H4 (cell line): ENCODE measurements around the gene SPON1. TPM values are rescaled to one million over a fixed set of nuclear protein-coding genes. Genes with fewer than 3 reads are reported as not detected.

ENCODE experiments used
- DNase-seq: peaks from one replicate; pipeline ENCODE4 v3.0.0-alpha.2; 2015; ENCODE audit warnings: low spot score
- total RNA-seq: library from RNA; depleted of rRNA; stranded (reverse); fragments of >200 nt; shearing (Covaris generic); gene quantifications from 2 replicates; pipeline ENCODE4 v1.2.3, GENCODE V29; 2014

SPON1 gene
- total RNA-seq, 1 experiment from 2014 or later: 0.14 TPM

- no peak for DNase-seq
Observed at GRCh38 chr11:13944016-13944415, 18.5 kb upstream of the SPON1 start.

GRCh38 chr11:13944911-13945425 lies 17.6 kb upstream of the SPON1 start:
- DNase-seq: no peak

GRCh38 chr11:13947379-13947778 lies 15.1 kb upstream of the SPON1 start:
- DNase-seq: no peak

GRCh38 chr11:13949876-13950275 lies 12.6 kb upstream of the SPON1 start:
- no peak for DNase-seq

- no peak for DNase-seq
Observed at GRCh38 chr11:13952221-13952620, 10.3 kb upstream of the SPON1 start.

- no peak for DNase-seq
Observed at GRCh38 chr11:13952668-13953067, 9.9 kb upstream of the SPON1 start.

GRCh38 chr11:13954591-13954990 lies 7.9 kb upstream of the SPON1 start:
- DNase-seq: no peak

- peak; percentile 69 for DNase-seq
Observed at GRCh38 chr11:13955971-13956421, 6.5 kb upstream of the SPON1 start.

- no peak for DNase-seq
Observed at GRCh38 chr11:13956988-13957387, 5.5 kb upstream of the SPON1 start.

- no peak for DNase-seq
Observed at GRCh38 chr11:13958641-13959400, 3.7 kb upstream of the SPON1 start.

GRCh38 chr11:13962198-13962561 lies 343 bp upstream of the SPON1 start:
- DNase-seq: no peak

- DNase-seq: no peak
Observed at GRCh38 chr11:13963169-13963948, 836 bp downstream of the SPON1 start.

- no peak for DNase-seq
Observed at GRCh38 chr11:13963949-13964770, 1.6 kb downstream of the SPON1 start.

GRCh38 chr11:13964771-13965074 lies 2.2 kb downstream of the SPON1 start:
- no peak for DNase-seq

- DNase-seq: no peak
Observed at GRCh38 chr11:13965337-13965736, 2.8 kb downstream of the SPON1 start.

GRCh38 chr11:13966013-13966412 lies 3.5 kb downstream of the SPON1 start:
- DNase-seq: no peak

GRCh38 chr11:13966486-13966885 lies 4.0 kb downstream of the SPON1 start:
- no peak for DNase-seq

GRCh38 chr11:13970986-13971385 lies 8.5 kb downstream of the SPON1 start:
- peak; percentile 60 for DNase-seq

GRCh38 chr11:13972043-13972910 lies 9.8 kb downstream of the SPON1 start:
- DNase-seq: no peak

- no peak for DNase-seq
Observed at GRCh38 chr11:13972944-13973343, 10.4 kb downstream of the SPON1 start.

- no peak for DNase-seq
Observed at GRCh38 chr11:13974631-13975030, 12.1 kb downstream of the SPON1 start.
